GM18858 (cell line): ENCODE results near the gene MAP1LC3C.
"Not testable (repeated sequence)": the region's sequence is repeated elsewhere in the genome, so short reads cannot be mapped to it uniquely, and the experiment has no call there.

Experiments used
- ATAC-seq: cut with Tn5 transposase; IDR thresholded peaks from one replicate; pipeline ENCODE4 v1.9.1; 2021; ENCODE audit not compliant: unreplicated experiment

MAP1LC3C gene

DNA sequence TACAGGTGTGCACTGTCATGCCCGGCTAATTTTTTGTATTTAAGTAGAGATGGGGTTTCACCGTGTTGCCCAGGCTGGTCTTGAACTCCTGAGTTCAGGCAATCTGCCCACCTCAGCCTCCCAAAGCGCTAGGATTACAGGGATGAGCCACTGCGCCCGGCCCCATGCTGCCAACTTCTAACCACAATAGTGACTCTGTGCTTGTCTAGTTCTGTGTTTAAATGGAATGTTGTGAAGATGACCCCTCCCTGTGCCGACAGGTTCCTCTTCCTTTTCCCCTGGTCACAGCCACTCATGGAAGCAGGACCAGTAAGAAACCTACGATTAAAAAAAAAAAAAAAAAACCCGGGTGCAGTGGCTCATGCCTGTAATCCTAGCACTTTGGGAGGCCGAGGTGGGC is 4.7 kb downstream of the MAP1LC3C start:
- no peak for ATAC-seq

DNA sequence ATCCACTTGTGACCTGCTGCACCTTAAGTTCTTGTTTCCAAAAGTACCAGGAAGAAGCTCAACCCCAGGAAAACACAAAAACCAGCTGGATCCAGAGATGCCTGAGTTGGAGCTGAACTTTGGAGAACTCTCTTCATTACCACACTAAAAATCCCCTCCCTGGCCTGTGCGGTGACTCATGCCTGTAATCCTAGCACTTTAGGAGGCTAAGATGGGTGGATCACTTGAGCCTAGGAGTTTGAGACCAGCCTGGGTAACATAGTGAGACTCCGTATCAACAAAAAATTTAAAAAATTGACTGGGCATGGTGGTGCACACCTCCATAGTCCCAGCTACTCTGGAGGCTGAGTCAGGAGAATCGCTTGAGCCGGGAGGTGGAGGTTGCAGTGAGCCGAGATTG is 6.2 kb downstream of the MAP1LC3C start:
- ATAC-seq = no peak

DNA sequence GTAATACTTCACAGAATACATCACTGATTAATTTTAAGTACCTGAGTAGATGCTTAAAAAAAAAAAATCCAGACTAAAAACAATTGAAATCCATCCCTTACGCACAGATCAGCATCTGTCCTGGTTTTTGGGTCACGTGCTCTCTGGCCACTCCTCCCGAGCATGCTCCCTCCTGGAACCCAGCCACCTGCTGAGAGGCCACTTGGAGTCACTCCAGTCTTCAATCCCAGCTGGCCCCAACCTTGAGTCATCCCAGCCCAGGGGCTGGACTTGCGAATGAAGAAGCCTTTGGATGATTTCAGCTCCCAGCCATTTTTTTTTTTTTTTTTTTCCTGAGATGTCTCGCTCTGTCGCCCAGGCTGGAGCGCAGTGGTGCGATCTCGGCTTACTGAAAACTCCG is 8.9 kb downstream of the MAP1LC3C start:
- no peak for ATAC-seq

DNA sequence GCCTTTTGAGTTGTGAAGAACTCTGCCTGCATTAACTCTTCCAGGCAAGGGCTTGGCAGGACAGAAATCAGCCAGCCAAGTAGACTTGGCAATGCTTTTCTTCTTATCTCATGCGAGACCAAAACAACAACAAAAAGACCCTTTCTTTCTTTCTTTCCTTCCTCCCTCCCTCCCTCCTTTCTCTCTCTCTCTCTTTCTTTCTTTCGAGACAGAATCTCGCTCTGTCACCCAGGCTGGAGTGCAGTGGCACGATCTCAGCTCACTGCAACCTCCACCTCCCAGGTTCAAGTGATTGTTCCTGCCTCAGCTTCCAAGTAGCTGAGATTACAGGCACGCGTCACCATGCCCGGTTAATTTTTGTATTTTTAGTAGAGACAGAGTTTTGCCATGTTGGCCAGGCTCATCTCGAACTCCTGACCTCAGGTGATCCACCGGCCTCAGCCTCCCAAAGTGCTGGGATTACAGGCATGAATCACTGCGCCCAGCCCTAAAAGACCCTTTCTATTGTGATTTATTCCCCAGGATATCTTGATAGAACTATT is 10.4 kb downstream of the MAP1LC3C start:
- ATAC-seq = not testable (repeated sequence)

DNA sequence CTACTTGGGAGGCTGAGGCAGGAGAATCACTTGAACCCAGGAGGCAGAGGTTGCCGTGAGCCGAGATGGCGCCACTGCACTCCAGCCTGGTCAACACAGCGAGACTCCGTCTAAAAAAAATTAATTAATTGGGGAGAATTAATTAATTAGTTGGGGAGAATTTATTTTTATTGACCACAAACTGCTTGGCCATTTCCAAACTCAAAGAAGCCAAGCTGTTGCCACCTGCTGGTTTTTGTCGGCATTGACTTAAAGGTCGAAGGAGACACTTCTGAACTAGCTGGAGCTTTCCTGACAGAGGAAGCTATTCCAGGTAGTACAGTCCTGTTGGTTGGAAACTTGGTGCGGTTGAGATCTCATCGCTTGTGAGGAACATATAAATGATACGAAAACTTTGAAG is 13.1 kb downstream of the MAP1LC3C start:
- ATAC-seq = peak; percentile 57

DNA sequence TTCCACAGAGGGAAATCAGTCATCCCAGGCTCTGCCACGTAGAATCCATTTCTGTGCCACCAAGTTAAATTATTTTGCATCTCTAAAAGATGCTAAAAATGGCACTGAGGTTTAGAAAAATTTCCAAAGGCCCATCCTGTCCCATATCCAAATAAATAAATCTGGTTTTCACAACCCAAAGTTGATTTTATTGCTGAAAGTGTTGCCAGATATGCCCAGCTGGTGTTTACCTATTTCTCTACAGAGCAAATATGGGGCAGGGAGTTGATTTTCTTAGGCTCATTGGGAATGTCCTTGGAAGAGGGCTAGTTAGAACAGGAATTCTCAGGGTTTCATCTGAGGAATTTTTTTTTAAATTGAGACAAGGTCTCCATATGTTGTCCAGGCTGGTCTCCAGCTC is 19.0 kb downstream of the MAP1LC3C start:
- no peak for ATAC-seq

DNA sequence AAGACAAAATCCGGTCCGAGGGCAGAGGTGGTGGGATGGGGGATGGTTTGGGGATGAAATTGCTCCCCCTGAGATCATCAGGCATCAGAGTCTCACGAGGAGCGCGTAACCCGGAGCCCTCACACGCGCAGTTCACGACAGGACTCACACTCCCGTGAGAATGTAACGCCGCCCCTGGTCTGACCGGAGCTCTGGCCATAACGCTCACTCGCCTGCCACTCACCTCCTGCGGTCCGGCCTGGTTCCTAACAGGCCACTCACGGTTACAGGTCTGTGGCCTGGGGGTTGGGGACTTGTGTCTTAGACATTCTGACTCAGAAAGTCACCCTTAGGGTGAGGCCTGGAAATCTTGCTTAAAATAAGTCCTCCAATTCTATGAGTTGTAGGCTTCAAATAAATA is 19.8 kb downstream of the MAP1LC3C start:
- no peak for ATAC-seq

DNA sequence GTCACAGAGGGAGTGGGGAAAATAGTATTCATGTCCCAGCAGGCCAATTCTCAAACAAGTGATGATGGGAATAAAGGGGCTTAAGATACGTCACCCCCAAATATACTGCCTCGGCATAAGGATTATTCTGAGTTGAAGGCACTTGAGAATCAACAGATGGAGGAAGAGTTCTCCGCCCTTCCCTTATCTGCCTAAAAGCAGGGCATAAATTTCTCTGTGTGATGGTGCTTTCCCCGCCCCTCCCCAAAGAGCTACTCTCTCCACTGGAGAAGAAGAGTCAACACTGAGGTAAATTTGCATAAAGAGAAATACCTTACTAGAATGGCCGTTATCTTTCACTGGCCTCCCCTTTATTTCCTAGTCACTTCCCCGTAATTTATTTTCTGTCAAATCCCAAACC is 22.7 kb downstream of the MAP1LC3C start:
- no peak for ATAC-seq

DNA sequence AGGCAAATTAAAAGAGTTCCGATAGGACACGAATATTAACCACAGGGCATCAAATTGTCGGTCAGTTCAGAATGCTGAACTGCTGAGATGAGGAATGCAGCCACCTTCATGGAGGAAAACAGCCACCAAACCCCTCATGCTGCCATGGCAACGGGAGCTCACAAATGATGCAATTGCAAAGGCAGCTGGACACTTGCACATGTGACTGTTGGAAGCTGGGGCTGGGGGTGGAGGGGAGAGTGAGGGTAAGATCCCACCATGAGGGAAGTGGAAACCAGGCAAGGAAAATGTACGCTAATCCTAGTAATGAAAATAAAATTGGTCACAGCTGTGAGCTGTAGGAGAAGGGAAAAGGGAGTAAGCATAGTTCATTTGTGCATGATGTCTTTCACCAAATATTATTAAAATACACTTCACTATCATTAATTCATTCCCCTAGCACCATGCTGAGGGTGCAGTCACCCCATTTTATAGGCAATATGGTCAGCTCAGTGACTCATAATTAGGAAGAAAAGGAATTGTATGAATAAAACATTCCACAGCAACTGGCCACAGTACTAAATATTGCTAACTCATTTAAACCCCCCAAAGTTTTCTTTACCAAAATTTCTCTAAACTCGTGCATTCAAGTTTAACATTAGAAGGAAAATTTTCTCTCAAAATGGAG is 26.1 kb downstream of the MAP1LC3C start:
- ATAC-seq = no peak

DNA sequence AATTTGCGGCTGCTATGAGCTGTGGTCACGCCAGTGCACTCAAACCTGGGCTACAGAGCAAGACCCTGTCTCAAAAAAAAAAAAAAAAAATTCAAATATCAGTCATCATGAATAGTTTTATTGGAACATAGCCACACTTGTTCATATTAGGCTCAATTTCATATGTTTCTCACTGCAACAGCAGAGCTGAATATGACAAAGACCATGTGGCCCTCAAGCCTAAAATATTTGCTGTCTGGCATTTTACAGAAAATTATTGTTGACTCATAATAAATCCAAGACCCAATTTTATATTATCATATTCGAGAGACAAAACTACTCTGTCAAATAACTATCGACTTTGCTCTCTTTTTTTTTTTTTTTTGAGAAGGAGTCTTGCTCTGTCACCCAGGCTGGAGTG is 30.3 kb downstream of the MAP1LC3C start:
- ATAC-seq = no peak

DNA sequence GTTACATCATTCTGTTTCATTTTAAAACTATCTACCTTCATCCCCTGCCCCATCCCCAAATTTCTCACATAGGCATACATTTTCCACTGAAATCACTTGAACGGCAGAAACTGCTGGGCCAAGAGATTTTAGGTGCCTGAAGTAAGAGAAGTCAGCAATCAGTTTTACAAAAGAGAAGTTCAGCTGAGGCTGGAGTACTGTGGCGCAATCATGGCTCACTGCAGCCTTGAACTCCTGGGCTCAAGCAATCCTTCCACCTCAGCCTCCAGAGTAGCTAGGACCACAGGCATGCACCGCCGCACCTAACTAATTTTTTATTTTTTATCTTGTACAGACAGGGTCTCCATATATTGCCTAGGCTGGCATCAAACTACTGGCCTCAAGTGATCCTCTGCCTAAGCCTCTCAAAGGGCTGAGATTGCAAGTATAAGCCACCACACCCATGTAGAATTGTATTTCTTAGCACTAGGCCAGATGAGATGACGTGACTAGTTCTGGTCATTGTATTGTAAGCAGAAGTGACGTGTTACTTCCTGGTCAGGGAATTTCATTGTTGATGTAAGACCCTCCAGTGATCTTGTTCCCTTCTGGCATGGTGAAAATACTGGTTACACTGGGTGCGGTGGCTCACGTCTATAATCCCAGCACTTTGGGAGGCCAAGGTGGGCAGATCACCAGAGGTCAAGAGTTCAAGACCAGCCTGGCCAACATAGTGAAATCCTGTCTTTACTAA is 34.2 kb downstream of the MAP1LC3C start:
- no peak for ATAC-seq

DNA sequence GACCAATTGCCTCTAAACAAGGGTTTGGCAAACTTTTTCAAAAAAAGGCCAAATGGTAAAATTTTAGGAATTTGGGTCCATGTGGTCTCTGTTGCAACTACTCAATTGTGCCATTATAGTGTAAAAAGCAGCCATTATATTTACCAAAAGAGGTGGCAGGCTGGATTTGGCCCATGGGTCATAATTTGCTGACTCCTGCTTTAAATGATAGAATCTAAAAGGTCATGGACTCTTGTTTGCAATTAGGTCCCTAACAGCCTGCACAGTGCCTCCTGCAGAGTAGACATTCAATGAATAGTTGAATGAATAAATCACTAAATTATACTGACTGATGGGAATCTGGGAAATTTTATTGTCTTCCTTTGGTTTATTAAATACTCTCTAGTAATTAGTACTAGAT is 35.2 kb downstream of the MAP1LC3C start:
- ATAC-seq = no peak

DNA sequence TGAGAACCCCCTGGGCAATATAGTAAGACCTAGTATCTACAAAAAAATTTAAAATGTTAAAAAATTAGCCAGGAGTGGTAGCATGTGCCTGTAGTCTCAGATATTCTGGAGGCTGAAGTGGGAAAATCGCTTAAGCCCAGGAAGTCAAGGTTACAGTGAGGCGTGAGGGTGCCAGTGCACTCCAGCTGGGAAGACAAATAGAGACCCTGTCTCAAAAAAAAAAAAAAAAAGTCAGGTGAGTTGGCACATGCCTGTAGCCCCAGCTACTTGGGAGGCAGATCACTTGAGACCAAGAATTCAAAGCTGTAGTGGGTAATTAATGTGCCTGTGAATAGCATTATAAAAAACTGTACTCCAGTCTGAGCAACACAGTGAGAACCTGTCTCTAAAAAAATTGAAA is 36.7 kb downstream of the MAP1LC3C start:
- no peak for ATAC-seq

DNA sequence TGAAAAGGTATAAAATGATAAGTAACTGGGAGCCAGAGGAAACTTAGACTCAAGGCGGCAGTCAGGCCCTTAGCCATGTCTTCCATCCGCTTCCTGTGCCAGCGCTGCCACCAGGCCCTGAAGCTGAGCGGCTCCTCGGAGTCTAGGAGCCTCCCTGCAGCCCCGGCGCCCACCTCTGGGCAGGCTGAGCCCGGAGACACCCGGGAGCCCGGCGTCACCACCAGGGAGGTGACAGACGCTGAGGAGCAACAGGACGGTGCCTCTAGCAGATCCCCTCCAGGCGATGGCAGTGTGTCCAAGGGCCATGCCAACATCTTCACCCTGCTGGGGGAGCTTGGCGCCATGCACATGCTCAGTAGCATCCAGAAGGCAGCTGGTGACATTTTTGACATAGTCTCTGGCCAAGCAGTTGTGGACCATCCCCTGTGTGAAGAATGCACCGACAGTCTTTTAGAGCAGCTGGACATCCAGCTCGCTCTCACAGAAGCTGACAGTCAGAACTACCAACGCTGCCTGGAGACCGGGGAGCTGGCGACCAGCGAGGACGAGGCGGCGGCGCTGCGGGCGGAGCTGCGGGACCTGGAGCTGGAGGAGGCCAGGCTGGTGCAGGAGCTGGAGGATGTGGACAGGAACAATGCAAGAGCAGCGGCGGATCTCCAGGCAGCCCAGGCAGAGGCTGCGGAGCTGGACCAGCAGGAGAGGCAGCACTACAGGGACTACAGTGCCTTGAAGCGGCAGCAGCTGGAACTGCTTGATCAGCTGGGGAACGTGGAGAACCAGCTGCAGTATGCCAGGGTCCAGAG is 41.0 kb downstream of the MAP1LC3C start, which contains the start of gene BECN2:
Gene BECN2, plus strand, starts transcription at position 76 of the 803 bp plus-strand sequence. Its CDS starts 0 bp downstream, at position 76.
- ATAC-seq = no peak

DNA sequence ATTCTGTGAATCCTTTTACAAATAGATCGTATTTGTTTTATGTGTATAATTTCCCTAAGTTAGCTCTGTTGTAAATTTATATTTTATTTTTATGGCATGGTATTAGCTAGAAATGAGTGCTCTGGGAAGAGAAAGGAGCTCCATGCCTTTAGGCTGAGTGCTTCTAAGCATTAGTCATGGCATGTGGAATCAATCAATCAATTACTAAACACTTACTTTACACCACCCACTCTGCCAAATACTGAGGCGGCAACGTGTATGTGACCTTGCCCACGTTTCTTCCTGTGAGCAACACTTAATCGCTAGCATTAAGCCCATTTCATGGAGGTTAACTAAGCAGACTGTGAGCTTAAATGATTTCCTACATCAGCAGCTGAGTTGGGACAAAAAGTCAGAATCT is 48.5 kb downstream of the MAP1LC3C start:
- ATAC-seq = no peak

DNA sequence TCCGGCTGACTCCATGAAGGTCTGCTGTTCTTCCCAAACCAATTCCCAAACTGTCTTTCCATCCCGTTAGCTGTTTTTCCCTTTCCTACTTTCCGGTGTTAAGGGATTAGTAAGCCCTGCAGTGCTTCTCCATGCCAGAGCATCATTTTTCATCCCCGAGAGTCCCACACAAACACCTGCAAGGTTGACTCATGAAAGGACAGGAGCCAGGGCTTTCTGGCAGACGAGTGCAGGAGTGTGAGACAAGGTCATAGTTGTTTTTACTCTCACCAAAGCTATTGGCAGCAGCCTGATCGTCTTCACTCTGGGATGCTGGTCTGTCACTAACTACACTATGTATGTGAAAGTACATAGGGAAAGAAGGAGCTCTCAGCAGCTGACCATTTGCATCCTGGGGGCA is 51.5 kb downstream of the MAP1LC3C start:
- ATAC-seq = no peak
